Activated T-cell treated with anti-CD3 and anti-CD28 coated beads, Interleukin-2, amount 50 U/mL, for 48 hours (primary cell): ENCODE measurements around the gene PREPL.

Experiments used
- DNase-seq, 2 experiments: peaks; one replicate each; pipeline ENCODE4 v3.0.0-alpha.2; 2020

The PREPL gene

DNA sequence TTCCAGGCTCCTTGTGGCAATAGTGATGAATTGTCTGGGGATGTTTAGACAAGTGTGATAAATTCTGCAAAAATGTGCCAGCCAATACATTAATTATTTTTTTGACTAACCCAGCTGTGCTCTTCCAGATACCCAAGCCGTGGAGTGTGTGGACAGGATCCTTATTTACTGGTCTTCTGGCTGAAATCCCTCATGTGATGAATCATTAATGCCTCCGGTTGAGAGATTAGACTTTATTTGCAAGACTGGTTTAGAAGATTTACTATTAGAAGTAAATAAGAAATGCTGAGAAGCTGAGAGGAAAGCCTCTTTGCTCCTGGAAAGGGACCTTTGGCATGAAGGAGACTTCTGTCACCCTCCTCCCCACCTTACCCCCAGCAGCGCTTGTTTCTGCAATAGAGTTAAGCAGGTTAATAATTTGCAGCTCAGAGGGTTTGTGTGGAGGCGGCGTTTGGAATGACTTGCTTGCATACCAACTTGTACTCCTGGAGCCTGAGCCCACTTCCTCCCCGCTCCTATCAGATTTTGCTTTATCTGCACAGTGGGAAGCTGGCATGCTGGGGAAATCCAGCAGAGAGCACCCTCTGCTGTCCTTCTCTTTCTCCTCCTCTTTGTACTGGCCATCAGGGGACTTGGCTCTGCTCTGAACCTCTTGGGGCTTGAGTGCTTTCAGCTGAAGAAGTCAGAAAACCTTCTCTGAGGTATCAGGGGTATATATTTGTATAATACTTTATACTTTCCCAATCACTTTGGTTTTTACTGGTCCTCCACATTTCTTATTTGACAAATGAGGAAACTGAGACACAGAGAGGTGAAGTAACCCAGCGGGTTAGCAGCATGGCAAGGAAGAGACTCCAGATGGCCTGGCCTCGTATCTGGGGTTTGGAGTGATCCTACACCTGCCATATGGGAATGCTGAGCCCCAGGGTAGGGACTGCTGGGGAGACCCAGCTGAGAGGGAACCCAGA lies 69.7 kb downstream of the PREPL start:
- DNase-seq, result no peak

DNA sequence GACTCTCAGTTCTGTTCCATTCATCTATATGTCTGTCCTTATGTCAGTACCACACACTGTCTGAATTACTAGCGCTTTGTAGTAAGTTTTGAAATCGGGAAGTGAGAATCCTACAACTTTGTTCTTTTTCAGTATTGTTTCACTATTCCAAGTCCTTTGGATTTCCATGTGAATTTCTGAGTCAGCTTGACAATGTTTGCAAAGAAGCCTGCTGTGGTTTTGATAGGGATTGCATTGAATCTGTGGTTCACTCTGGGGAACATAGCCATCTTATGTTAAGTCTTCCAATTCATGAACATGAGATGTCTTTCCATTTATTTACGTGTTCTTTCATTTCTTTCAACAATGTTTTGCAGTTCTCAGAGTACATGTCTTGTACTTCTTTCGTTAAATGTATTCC lies 71.0 kb downstream of the PREPL start:
- no peak for DNase-seq

DNA sequence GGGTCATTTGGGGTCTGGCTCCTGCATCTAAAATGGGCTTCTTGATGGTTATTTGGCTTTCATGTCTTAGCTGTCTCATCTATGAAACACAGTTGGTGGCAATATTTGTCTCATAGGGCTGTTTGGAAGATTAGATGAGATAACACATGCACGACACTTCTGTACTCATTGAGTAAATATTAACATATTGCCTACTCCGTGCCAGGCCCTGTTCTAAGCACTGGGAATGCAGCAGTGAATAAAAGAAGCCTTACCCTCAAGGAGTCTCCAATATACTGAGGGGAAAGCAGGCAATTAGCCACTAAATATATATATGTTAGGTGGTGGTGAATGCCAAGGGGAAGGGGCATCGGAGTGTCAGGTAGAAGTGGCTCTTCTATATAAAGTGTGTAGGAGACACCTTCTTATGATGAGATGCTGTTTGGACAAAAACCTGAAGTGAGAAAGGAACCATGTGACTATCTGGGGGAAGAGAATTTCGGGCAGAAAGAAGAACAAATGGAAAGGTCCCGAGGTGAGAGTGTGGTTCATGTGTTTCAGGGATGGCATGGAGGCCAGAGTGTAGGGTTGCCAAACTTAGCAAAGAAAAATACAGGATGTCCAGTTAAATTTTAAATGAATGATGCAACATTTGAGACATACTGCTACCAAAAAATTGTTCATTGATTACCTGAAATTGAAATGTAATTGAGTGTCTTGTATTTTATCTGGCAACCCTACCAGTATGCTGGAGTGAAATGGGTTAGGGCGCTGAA lies 74.2 kb downstream of the PREPL start:
- no peak for DNase-seq

DNA sequence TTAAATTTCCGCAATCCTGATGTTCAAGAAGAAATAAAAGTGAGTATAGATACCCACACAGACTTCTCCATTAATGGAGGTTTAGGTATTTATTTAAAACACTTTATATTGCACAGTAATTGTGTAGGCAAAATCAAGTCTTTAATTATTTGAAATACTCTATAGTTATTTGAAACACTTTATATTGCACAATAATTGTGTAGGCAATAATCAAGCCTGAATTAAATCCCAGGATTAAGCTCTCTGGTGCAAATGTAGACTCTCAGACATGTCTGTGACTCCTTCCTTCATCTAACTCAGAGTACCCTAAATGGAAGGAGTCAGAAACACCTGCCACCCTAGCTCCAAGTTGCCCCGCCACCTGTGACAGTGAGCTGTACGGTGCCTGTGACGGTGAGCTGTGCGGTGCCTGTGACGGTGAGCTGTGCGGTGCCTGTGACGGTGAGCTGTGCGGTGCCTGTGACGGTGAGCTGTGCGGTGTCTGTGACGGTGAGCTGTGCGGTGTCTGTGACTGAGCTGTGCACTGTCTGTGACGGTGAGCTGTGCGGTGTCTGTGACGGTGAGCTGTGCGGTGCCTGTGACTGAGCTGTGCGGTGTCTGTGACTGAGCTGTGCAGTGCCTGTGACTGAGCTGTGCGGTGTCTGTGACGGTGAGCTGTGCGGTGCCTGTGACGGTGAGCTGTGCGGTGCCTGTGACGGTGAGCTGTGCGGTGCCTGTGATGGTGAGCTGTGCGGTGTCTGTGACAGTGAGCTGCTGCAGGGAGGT lies 75.0 kb downstream of the PREPL start:
- no peak for DNase-seq

DNA sequence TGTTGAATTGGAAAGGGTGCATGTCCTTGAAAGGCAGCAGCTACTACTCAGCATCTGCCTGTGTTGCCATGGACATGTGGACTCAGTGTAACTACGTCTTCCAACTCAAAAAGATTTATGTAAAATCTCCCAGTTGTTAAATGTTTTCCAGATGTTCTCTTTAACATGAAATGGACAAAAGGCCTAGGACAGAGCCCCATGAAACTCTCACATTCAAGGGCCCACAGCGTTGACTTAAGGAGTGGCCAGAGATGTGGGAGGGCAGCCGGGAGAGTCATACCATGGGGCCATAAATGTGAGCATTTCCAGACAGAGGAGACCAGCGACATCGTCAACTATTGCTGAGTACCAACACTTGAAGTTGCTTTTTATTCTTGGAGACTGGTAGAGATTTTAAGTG lies 76.1 kb downstream of the PREPL start:
- no peak for DNase-seq

DNA sequence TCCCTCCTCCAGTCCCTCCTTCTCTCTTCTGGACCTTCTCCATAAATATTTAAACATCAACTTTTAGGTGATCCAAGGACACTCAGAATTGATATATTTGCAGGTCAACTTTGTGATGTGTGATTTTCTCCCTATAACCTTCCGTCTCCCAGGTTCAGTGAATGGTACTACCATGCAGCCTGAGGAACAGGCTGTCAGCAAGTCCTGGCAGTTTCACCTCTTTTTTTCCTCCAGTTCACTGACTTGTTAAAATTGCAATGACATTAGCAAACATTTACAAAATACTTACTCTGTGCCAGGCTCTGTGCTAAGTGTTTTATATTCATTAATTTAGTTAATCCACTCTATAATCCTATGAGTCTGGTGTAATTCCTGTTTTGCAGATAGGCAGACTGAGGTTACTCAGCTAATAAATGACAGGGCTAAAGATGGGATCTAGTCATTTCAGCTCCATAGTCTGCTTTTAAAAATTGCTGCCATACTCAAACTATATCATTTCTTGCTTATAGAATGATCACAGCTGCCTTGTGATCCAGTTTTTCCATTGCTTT lies 78.1 kb downstream of the PREPL start:
- DNase-seq, result no peak

DNA sequence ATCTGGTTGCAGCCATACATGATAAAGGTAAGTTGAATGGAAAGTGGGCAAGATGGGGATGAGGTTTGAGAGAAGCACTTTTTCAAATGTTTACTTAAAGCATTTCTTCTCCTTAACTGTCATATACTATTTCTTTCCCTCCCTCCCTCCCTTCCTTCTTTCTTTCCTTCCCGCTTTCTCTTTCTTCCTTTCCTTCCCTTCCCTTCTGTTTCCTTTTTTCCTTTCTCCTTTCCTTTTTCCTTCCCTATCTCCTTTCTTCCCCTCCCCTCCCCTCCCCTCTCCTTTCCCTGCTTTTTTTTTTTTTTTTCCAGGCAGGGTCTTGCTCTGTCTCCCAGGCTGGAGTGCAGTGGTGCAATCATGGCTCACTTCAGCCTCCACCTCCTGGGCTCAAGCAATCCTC lies 80.4 kb downstream of the PREPL start:
- DNase-seq, result no peak

DNA sequence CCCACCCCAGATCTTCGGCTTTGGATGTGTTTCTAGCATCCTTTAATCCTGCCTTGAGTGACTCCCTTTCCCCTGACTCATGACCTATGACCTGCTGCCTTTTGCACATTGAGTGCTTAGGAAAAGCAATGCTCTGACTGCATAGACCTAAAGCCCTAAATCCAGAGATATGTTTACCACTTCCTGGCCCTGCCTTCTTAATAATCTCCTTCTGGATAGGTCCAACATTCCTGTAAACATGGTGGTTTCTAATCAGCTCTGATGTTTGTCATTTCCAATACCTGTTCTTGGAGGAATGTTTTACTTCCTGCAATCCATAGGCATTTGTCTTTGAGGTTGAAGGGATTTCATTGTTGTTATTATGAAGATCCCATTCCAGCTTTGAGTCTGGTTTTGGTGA lies 83.8 kb downstream of the PREPL start:
- no peak for DNase-seq

DNA sequence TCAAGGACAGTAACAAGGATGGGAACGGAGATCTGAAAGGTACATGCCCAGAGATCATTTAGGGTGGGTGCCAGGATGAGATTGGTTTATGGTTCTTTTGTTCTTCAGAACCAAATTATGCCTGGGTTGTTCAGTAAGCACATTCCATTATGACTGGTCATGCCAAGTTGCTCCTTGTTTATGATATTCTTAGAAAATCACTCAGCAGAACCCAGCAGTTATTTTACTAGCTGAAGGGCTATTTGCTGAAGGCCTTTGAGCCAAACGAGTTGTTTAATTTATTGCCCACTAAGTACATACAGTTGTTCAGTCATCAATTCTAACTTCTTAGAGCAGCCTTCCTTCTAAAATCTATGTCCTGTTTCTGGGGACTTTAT lies 85.4 kb downstream of the PREPL start:
- DNase-seq, result no peak

DNA sequence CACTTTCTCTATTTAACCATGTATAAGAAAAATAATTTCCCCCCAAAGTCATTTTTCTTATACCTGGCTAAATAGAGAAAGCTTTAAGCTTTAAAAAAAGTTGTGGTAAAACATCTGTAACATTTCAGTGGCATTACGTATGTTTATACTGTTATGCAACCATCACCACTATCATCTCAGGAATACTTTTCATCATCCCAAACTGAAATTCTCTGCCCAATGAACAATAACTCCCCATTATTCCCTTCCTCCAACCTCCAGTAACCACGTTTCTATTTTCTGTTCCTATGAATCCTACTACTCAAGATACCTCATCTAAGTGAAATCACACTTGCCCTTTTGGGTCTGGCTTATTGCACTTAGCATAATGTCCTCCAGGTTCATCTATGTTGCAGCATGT lies 87.7 kb downstream of the PREPL start:
- no peak for DNase-seq

DNA sequence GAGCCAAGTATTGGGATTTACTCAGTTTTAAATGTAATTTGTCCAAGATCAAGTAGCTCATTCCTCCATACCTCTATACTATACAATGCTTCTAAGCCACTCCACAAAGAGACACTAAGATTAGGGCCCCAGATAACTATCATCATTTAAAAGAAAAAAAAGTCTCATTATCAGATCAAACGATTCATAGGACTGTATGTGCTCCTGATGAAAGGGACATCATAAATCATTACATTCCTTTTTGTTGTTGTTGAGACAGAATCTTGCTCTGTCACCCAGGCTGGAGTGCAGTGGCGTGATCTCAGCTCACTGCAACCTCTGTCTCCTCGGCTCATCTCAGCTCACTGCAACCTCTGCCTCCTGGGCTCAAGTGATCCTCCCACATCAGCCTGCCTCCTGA lies 88.2 kb downstream of the PREPL start:
- no peak for DNase-seq

DNA sequence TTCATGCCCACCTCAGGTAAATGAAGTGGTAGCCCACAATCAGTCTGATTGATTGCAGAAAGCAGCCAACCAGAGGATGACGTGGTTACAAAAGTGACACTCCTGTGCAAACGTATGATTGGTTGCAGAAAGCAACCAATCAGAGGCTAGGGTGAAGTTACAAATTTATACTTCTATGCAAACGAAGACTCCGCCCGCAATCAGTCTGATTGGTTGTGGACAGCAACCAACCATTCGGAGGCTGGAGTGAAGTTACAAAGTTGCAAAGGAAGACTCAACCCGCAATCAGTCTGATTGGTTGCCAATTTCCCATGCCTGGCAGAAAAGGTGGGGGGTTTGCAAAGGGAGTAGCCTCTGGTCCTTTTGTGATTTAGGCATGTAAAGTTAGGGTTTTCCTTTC lies 90.0 kb downstream of the PREPL start:
- no peak for DNase-seq

DNA sequence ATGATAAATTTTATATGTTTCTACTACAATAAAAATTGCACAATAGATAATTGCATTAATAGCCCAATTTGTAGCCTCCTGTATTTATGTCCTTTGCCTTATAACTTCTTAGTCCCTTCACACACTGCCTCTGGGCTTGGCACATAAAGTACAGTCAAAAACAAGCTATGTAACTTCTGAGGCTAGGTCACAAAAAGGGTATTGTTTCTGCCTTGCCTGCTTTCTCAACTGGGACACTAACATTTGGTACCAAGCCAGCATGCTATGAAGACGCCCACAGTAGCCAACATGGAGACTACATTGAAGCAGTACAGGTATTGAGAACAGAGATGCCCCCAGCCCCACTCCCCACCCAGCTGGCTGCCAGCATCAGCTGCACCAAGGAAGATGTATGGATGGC lies 91.5 kb downstream of the PREPL start:
- DNase-seq, result no peak

DNA sequence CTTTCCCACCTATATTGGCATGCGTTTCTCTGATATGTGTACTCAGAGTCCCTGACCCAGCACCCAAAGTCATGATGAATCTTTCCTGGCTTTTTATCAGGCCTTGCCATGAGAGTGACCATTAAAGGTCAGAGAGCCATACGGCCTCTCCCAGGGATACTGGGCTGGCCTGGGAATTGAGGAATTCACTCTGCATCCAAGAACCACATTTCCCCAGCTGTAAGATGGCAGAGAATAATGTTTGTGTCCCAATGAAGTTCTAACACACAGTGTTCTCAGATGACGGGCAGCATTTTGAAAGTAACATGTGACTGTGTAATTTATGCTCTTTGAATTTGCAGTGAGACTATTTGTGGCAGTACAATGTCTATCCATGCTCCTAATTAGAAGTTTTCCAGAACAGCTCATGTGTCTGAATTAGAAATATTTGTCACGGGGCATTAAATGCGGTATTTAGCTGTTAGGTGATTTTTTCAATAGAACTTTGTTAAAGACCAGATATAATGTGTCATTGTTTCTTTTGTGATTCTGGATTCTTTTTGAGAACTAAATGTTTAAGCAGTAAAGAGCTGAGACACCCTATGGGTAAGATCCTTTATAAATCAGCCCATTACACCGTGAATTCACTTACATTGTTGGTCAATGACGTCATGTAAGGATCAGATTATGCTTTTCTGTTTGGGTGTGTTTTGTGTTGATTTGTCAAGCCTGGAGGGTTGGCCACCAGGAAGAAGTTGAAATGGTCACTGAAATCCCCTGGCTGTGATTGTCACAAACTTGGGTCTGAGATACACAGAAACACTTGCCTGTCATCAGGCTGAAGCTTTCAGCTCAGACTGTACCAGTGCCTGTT lies 93.3 kb downstream of the PREPL start:
- no peak for DNase-seq
